Stomach smooth muscle (tissue), 2 donors: Measurements from ENCODE around the gene RAD23B.

ENCODE experiments used
- H3K27ac ChIP-seq: one replicate; pipeline ENCODE4 v1.7.0; 2013; ENCODE audit warnings: mild to moderate bottlenecking, low read length, inconsistent platforms
- H3K27me3 ChIP-seq, 2 donors: one replicate each; pipeline ENCODE4 v1.7.0; 2013; ENCODE audit warnings: low read length in 2 of 2; ENCODE audit not compliant: insufficient read depth in 2 of 2, control insufficient read depth in 1 of 2
- H3K36me3 ChIP-seq, 2 donors: one replicate each; pipeline ENCODE4 v1.7.0; 2013; ENCODE audit warnings: low read length in 2 of 2; ENCODE audit not compliant: control insufficient read depth in 2 of 2, insufficient read depth in 2 of 2
- H3K4me1 ChIP-seq: one replicate; pipeline ENCODE4 v1.7.0; 2013; ENCODE audit warnings: low read length; ENCODE audit not compliant: control insufficient read depth, insufficient read depth
- H3K4me3 ChIP-seq, 2 donors: one replicate each; pipeline ENCODE4 v1.7.0; 2013; ENCODE audit warnings: low read length in 2 of 2
- H3K9ac ChIP-seq, 2 donors: one replicate each; pipeline ENCODE4 v1.7.0; 2013; ENCODE audit warnings: low read length in 2 of 2, mild to moderate bottlenecking in 1 of 2
- H3K9me3 ChIP-seq, 2 donors: one replicate each; pipeline ENCODE4 v1.7.0; 2013; ENCODE audit warnings: low read length in 2 of 2; ENCODE audit not compliant: control insufficient read depth in 2 of 2
- donor health status: healthy.
- donor health status: Pancreatic carcinoma.

The RAD23B gene

GRCh38 chr9:107269254-107269653, 13.8 kb upstream of the RAD23B start:
- Histone ChIP-seq H3K9me3 (no peaks in the 10 kb centered on the region), H3K27ac (no peak overlapping the region), H3K9ac (no peak overlapping the region), H3K4me3 (no peak overlapping the region), H3K36me3 (no peaks in the 10 kb centered on the region), H3K4me1 (no peaks in the 10 kb centered on the region), H3K27me3 (no peaks in the 10 kb centered on the region)

- Histone ChIP-seq H3K36me3 (no peaks in the 10 kb centered on the region), H3K4me1 (no peaks in the 10 kb centered on the region), H3K9ac (no peak overlapping the region), H3K9me3 (no peaks in the 10 kb centered on the region), H3K4me3 (no peak overlapping the region), H3K27me3 (no peaks in the 10 kb centered on the region), H3K27ac (no peak overlapping the region)
These were observed 13.4 kb upstream of the RAD23B start for GRCh38 chr9:107269681-107270080.

GRCh38 chr9:107270082-107270481, 13.0 kb upstream of the RAD23B start:
- no peak overlapping the region for H3K4me3 ChIP-seq
- H3K27ac ChIP-seq: no peak overlapping the region
- H3K9ac ChIP-seq: no peak overlapping the region
- H3K27me3 ChIP-seq: no peaks in the 10 kb centered on the region
- no peaks in the 10 kb centered on the region for H3K36me3 ChIP-seq
- H3K4me1 ChIP-seq: no peaks in the 10 kb centered on the region
- no peaks in the 10 kb centered on the region for H3K9me3 ChIP-seq

GRCh38 chr9:107270580-107270979, 12.5 kb upstream of the RAD23B start:
- peaks cover 3% of the 10 kb centered on the region for H3K4me1 ChIP-seq
- H3K27ac ChIP-seq: no peak overlapping the region
- H3K4me3 ChIP-seq: no peak overlapping the region
- no peaks in the 10 kb centered on the region for H3K27me3 ChIP-seq
- no peaks in the 10 kb centered on the region for H3K36me3 ChIP-seq
- H3K9me3 ChIP-seq: no peaks in the 10 kb centered on the region
- H3K9ac ChIP-seq: no peak overlapping the region

- no peaks in the 10 kb centered on the region for H3K36me3 ChIP-seq
- H3K4me1 ChIP-seq: peaks cover 3% of the 10 kb centered on the region
- no peak overlapping the region for H3K9ac ChIP-seq
- H3K9me3 ChIP-seq: no peaks in the 10 kb centered on the region
- no peak overlapping the region for H3K4me3 ChIP-seq
- H3K27ac ChIP-seq: no peak overlapping the region
- no peaks in the 10 kb centered on the region for H3K27me3 ChIP-seq
These were observed 9.4 kb upstream of the RAD23B start for GRCh38 chr9:107273634-107274033.

- peaks cover 3% of the 10 kb centered on the region for H3K4me1 ChIP-seq
- no peaks in the 10 kb centered on the region for H3K9me3 ChIP-seq
- H3K27ac ChIP-seq: no peak overlapping the region
- no peaks in the 10 kb centered on the region for H3K27me3 ChIP-seq
- no peak overlapping the region for H3K9ac ChIP-seq
- H3K4me3 ChIP-seq: no peak overlapping the region
- H3K36me3 ChIP-seq: no peaks in the 10 kb centered on the region
These were observed 9.0 kb upstream of the RAD23B start for GRCh38 chr9:107274096-107274495.

GRCh38 chr9:107274953-107275422, 8.1 kb upstream of the RAD23B start:
- H3K9me3 ChIP-seq: no peaks in the 10 kb centered on the region
- H3K4me3 ChIP-seq: no peak overlapping the region
- no peak overlapping the region for H3K27ac ChIP-seq
- H3K36me3 ChIP-seq: no peaks in the 10 kb centered on the region
- H3K4me1 ChIP-seq: peaks cover 3% of the 10 kb centered on the region
- H3K27me3 ChIP-seq: no peaks in the 10 kb centered on the region
- H3K9ac ChIP-seq: no peak overlapping the region

- H3K4me3 ChIP-seq: no peak overlapping the region
- no peak overlapping the region for H3K27ac ChIP-seq
- no peaks in the 10 kb centered on the region for H3K36me3 ChIP-seq
- H3K4me1 ChIP-seq: peaks cover 3% of the 10 kb centered on the region
- H3K9me3 ChIP-seq: no peaks in the 10 kb centered on the region
- H3K27me3 ChIP-seq: no peaks in the 10 kb centered on the region
- no peak overlapping the region for H3K9ac ChIP-seq
These were observed 7.5 kb upstream of the RAD23B start for GRCh38 chr9:107275530-107275929.

GRCh38 chr9:107276966-107277710, 5.9 kb upstream of the RAD23B start:
- peaks cover 4% of the 10 kb centered on the region for H3K4me1 ChIP-seq
- no peaks in the 10 kb centered on the region for H3K27me3 ChIP-seq
- H3K9me3 ChIP-seq: no peaks in the 10 kb centered on the region
- no peaks in the 10 kb centered on the region for H3K36me3 ChIP-seq
- H3K9ac ChIP-seq: no peak overlapping the region
- H3K4me3 ChIP-seq: no peak overlapping the region
- H3K27ac ChIP-seq: no peak overlapping the region

GRCh38 chr9:107277801-107278200, 5.3 kb upstream of the RAD23B start:
- no peak overlapping the region for H3K4me3 ChIP-seq
- no peaks in the 10 kb centered on the region for H3K9me3 ChIP-seq
- no peaks in the 10 kb centered on the region for H3K36me3 ChIP-seq
- peaks cover 9% of the 10 kb centered on the region for H3K4me1 ChIP-seq
- H3K9ac ChIP-seq: no peak overlapping the region
- H3K27me3 ChIP-seq: no peaks in the 10 kb centered on the region
- H3K27ac ChIP-seq: no peak overlapping the region

GRCh38 chr9:107279086-107279485, 4.0 kb upstream of the RAD23B start:
- H3K36me3 ChIP-seq: no peaks in the 10 kb centered on the region

More at GRCh38 chr9:107279086-107279485, 4.0 kb upstream of the RAD23B start:
- Histone ChIP-seq H3K9me3 (no peaks in the 10 kb centered on the region), H3K4me3 (no peak overlapping the region), H3K27me3 (no peaks in the 10 kb centered on the region), H3K27ac (no peak overlapping the region), H3K9ac (no peak overlapping the region), H3K4me1 (peaks cover 9% of the 10 kb centered on the region)
